ENCODE results near the gene THSD7B.
"Not testable (repeated sequence)": the region's sequence is repeated elsewhere in the genome, so short reads cannot be mapped to it uniquely, and the experiment has no call there.

DNA sequence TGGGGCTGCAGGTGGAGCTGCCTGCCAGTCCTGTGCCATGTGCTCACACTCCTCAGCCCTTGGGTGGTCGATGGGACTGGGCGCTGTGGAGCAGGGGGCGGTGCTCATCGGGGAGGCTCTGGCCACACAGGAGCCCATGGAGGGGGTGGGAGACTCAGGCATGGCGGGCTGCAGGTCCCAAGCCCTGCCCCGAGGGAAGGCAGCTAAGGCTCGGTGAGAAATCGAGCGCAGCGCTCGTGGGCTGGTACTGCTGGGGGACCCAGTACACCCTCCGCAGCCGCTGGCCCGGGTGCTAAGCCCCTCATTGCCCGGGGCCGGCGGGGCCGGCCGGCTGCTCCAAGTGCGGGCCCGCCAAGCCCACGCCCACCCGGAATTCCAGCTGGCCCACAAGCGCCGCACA is 566.2 kb downstream of the THSD7B start:
- not testable (repeated sequence) for TF ChIP-seq ZNF780A (CRISPR knock-in tag; IDR thresholded peaks at IDR 0.05); TRIM28 (IDR thresholded peaks at IDR 0.05)
- TF ChIP-seq, protein P1, sequence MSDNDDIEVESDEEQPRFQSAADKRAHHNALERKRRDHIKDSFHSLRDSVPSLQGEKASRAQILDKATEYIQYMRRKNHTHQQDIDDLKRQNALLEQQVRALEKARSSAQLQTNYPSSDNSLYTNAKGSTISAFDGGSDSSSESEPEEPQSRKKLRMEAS (CRISPR knock-in tag; IDR thresholded peaks at IDR 0.05), result not testable (repeated sequence)

Measured in K562 (cell line).